SU-DHL-6 (cell line): ENCODE results near the gene HUWE1.
"Not testable (repeated sequence)": the region's sequence is repeated elsewhere in the genome, so short reads cannot be mapped to it uniquely, and the experiment has no call there.

Experiments
- EZH2phosphoT487 ChIP-seq: fragments of 200-600 bp; sonication (generic), shearing (Covaris generic); conservative IDR thresholded peaks from 2 replicates; pipeline ENCODE4 v1.6.1; 2018; ENCODE audit warnings: mild to moderate bottlenecking, antibody characterized with exemption, low read length, moderate library complexity, mixed read lengths
- TF ChIP-seq, protein P1 (sequence below): fragments of 200-600 bp; sonication (generic); IDR thresholded peaks from one replicate; pipeline ENCODE4 v1.5.1; 2017; ENCODE audit warnings: antibody characterized with exemption, mild to moderate bottlenecking, low read length, moderate library complexity; ENCODE audit not compliant: insufficient read depth, poor library complexity, severe bottlenecking

DNA sequence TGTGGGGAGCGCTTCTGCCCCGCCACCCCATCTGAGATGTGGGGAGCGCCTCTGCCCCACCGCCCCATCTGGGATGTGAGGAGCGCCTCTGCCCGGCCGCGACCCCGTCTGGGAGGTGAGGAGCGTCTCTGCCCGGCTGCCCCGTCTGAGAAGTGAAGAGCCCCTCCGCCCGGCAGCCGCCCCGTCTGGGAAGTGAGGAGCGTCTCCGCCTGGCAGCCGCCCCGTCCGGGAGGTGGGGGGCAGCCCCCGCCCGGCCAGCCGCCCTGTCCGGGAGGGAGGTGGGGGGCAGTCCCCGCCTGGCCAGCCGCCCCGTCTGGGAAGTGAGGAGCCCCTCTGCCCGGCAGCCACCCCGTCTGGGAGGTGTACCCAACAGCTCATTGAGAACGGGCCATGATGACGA, 35.1 kb upstream of the HUWE1 start:
- TF ChIP-seq, protein P1, sequence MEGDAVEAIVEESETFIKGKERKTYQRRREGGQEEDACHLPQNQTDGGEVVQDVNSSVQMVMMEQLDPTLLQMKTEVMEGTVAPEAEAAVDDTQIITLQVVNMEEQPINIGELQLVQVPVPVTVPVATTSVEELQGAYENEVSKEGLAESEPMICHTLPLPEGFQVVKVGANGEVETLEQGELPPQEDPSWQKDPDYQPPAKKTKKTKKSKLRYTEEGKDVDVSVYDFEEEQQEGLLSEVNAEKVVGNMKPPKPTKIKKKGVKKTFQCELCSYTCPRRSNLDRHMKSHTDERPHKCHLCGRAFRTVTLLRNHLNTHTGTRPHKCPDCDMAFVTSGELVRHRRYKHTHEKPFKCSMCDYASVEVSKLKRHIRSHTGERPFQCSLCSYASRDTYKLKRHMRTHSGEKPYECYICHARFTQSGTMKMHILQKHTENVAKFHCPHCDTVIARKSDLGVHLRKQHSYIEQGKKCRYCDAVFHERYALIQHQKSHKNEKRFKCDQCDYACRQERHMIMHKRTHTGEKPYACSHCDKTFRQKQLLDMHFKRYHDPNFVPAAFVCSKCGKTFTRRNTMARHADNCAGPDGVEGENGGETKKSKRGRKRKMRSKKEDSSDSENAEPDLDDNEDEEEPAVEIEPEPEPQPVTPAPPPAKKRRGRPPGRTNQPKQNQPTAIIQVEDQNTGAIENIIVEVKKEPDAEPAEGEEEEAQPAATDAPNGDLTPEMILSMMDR: not testable (repeated sequence)
- not testable (repeated sequence) for TF ChIP-seq EZH2phosphoT487
